ENCODE data around the gene TEX13D. TPM values are rescaled to one million over a fixed set of nuclear protein-coding genes. Genes with fewer than 3 reads are reported as not detected.

Gene TEX13D
- total and polyA plus RNA-seq, 5 donors from 2014 or later, result not detected

GRCh38 chrX:124342174-124342867 lies 9.9 kb downstream of the TEX13D start:
- no peaks in the 10 kb centered on the region for H3K9me3 ChIP-seq (ENCODE audit: control insufficient read depth in 2 of 2, low read length in 2 of 2)
- Mint-ChIP-seq H3K27ac (peak overlapping the region; percentile 83 to 92 (median 89)), H3K36me3 (no peaks in the 10 kb centered on the region), H3K9me3 (no peaks in the 10 kb centered on the region), H3K4me3 (peak overlapping the region; percentile 46 to 92 (median 76)), H3K27me3 (no peaks in the 10 kb centered on the region), H3K4me1 (peaks cover 8 to 52% (median 34%) of the 10 kb centered on the region in 4 donors)
- peak overlapping the region; percentile 74 for H3K27ac ChIP-seq (ENCODE audit: insufficient read depth, low read length, poor library complexity, severe bottlenecking)
- no peaks in the 10 kb centered on the region for H3K27me3 ChIP-seq (ENCODE audit: control insufficient read depth, insufficient read depth, low read length)
- peak in 1 of 3 donors; percentile 60 for DNase-seq
- H3K4me1 ChIP-seq (ENCODE audit: control insufficient read depth, insufficient read depth, low read length, poor library complexity, severe bottlenecking), result peaks cover 34% of the 10 kb centered on the region
- no peaks in the 10 kb centered on the region for H3K36me3 ChIP-seq (ENCODE audit: control insufficient read depth, insufficient read depth, low read length)
- peak overlapping the region; percentile 79 for H3K4me3 ChIP-seq (ENCODE audit: low read depth, low read length)
- peak; percentile 43 to 53 for ATAC-seq (ENCODE audit: low read depth in 2 of 2)

- Histone ChIP-seq H3K36me3 (ENCODE audit: control insufficient read depth, insufficient read depth, low read length) (no peaks in the 10 kb centered on the region), H3K4me3 (ENCODE audit: low read depth, low read length) (peak overlapping the region; percentile 79), H3K27me3 (ENCODE audit: control insufficient read depth, insufficient read depth, low read length) (no peaks in the 10 kb centered on the region), H3K27ac (ENCODE audit: insufficient read depth, low read length, poor library complexity, severe bottlenecking) (peak overlapping the region; percentile 74), H3K4me1 (ENCODE audit: control insufficient read depth, insufficient read depth, low read length, poor library complexity, severe bottlenecking) (peaks cover 34% of the 10 kb centered on the region), H3K9me3 (ENCODE audit: control insufficient read depth in 2 of 2, low read length in 2 of 2) (no peaks in the 10 kb centered on the region)
- Mint-ChIP-seq H3K4me1 (peaks cover 8 to 52% (median 33%) of the 10 kb centered on the region in 4 donors), H3K9me3 (no peaks in the 10 kb centered on the region), H3K27me3 (no peaks in the 10 kb centered on the region), H3K4me3 (peak overlapping the region; percentile 46 to 92 (median 76)), H3K27ac (peak overlapping the region; percentile 83 to 92 (median 89)), H3K36me3 (no peaks in the 10 kb centered on the region)
- ATAC-seq (ENCODE audit: low read depth in 2 of 2), result peak in 1 of 2 donors; percentile 15
- DNase-seq, result peak in 2 of 3 donors; percentile 12 to 23
These were observed 10.6 kb downstream of the TEX13D start for GRCh38 chrX:124343016-124343415.

- Mint-ChIP-seq H3K9me3 (no peaks in the 10 kb centered on the region), H3K36me3 (no peaks in the 10 kb centered on the region), H3K27ac (peak overlapping the region; percentile 19 to 75 (median 48)), H3K4me3 (peak overlapping the region in 3 of 4 donors; percentile 2 to 34 (median 28)), H3K27me3 (no peaks in the 10 kb centered on the region), H3K4me1 (peaks cover 8 to 50% (median 33%) of the 10 kb centered on the region in 4 donors)
- H3K36me3 ChIP-seq (ENCODE audit: control insufficient read depth, insufficient read depth, low read length), result no peaks in the 10 kb centered on the region
- H3K9me3 ChIP-seq (ENCODE audit: control insufficient read depth in 2 of 2, low read length in 2 of 2), result no peaks in the 10 kb centered on the region
- peaks cover 39% of the 10 kb centered on the region for H3K4me1 ChIP-seq (ENCODE audit: control insufficient read depth, insufficient read depth, low read length, poor library complexity, severe bottlenecking)
- H3K27ac ChIP-seq (ENCODE audit: insufficient read depth, low read length, poor library complexity, severe bottlenecking), result peak overlapping the region; percentile 74
- H3K4me3 ChIP-seq (ENCODE audit: low read depth, low read length), result peak overlapping the region; percentile 63
- no peaks in the 10 kb centered on the region for H3K27me3 ChIP-seq (ENCODE audit: control insufficient read depth, insufficient read depth, low read length)
- DNase-seq (no peak), ATAC-seq (ENCODE audit: low read depth in 2 of 2) (no peak)
These were observed 11.8 kb downstream of the TEX13D start for GRCh38 chrX:124344246-124344645.

- Histone ChIP-seq H3K27ac (ENCODE audit: insufficient read depth, low read length, poor library complexity, severe bottlenecking) (peak within 1 kb of the TSS; percentile 68), H3K36me3 (ENCODE audit: control insufficient read depth, insufficient read depth, low read length) (no peaks in the 10 kb centered on the region), H3K4me1 (ENCODE audit: control insufficient read depth, insufficient read depth, low read length, poor library complexity, severe bottlenecking) (peaks cover 39% of the 10 kb centered on the region), H3K27me3 (ENCODE audit: control insufficient read depth, insufficient read depth, low read length) (no peaks in the 10 kb centered on the region), H3K4me3 (ENCODE audit: low read depth, low read length) (peak within 1 kb of the TSS; percentile 92), H3K9me3 (ENCODE audit: control insufficient read depth in 2 of 2, low read length in 2 of 2) (no peaks in the 10 kb centered on the region)
- no peaks in the 10 kb centered on the region for H3K36me3 Mint-ChIP-seq
- no peaks in the 10 kb centered on the region for H3K9me3 Mint-ChIP-seq
- peak in 2 of 3 donors; percentile 50 to 78 for DNase-seq
- H3K27me3 Mint-ChIP-seq, result no peaks in the 10 kb centered on the region
- H3K27ac Mint-ChIP-seq, result peak within 1 kb of the TSS; percentile 75 to 96 (median 89)
- peaks cover 8 to 49% (median 33%) of the 10 kb centered on the region in 4 donors for H3K4me1 Mint-ChIP-seq
- peak; percentile 56 to 75 for ATAC-seq (ENCODE audit: low read depth in 2 of 2)
- H3K4me3 Mint-ChIP-seq, result peak within 1 kb of the TSS; percentile 94 to 100 (median 98)
These were observed 13.8 kb downstream of the TEX13D start, which contains the start of gene SH2D1A for GRCh38 chrX:124346117-124346876. SH2D1A (plus strand) TSS chrX:124346563; CDS start chrX:124346643, 80 bp downstream.

- ATAC-seq (ENCODE audit: low read depth in 2 of 2), result no peak
These were observed 14.4 kb downstream of the TEX13D start for GRCh38 chrX:124346877-124347241.

DNA sequence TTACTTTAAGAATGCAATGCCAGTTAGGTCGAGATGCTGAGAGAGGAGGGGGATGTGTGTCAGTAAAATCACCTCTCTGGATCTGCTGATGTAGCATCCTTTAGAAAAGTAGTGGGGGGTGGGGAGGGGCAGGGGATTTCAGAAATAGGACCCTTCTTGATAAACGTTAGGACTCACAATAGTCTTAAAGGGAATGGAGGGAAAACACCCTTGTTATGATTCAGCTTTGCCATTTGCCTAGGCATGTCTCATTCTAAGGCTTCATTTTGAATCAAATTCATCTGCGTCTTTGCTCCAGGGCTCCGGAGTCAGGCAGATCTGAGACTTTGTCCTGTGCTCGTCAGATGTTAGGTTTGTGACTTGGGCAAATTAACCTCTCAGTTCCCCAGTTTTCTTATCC lies 14.8 kb downstream of the TEX13D start:
- no peaks in the 10 kb centered on the region for H3K9me3 ChIP-seq (ENCODE audit: control insufficient read depth in 2 of 2, low read length in 2 of 2)
- peaks cover 3% of the 10 kb centered on the region for H3K36me3 Mint-ChIP-seq
- no peaks in the 10 kb centered on the region for H3K27me3 Mint-ChIP-seq
- H3K9me3 Mint-ChIP-seq, result no peaks in the 10 kb centered on the region
- no peaks in the 10 kb centered on the region for H3K27me3 ChIP-seq (ENCODE audit: control insufficient read depth, insufficient read depth, low read length)
- peaks cover 14 to 46% (median 28%) of the 10 kb centered on the region in 4 donors for H3K4me1 Mint-ChIP-seq
- ATAC-seq (ENCODE audit: low read depth in 2 of 2), result peak in 1 of 2 donors; percentile 13
- H3K27ac ChIP-seq (ENCODE audit: insufficient read depth, low read length, poor library complexity, severe bottlenecking), result peak overlapping the region; percentile 68
- H3K27ac Mint-ChIP-seq, result peak overlapping the region; percentile 75 to 96 (median 89)
- H3K4me1 ChIP-seq (ENCODE audit: control insufficient read depth, insufficient read depth, low read length, poor library complexity, severe bottlenecking), result peaks cover 30% of the 10 kb centered on the region
- H3K36me3 ChIP-seq (ENCODE audit: control insufficient read depth, insufficient read depth, low read length), result no peaks in the 10 kb centered on the region
- DNase-seq, result peak in 1 of 3 donors; percentile 31
- peak overlapping the region; percentile 92 for H3K4me3 ChIP-seq (ENCODE audit: low read depth, low read length)
- peak overlapping the region; percentile 94 to 100 (median 98) for H3K4me3 Mint-ChIP-seq

More at GRCh38 chrX:124346877-124347241, 14.4 kb downstream of the TEX13D start:
- H3K9me3 Mint-ChIP-seq, result no peaks in the 10 kb centered on the region
- no peaks in the 10 kb centered on the region for H3K27me3 Mint-ChIP-seq
- H3K36me3 Mint-ChIP-seq, result peaks cover 3% of the 10 kb centered on the region
- peak overlapping the region; percentile 75 to 96 (median 89) for H3K27ac Mint-ChIP-seq
- DNase-seq, result no peak
- Histone ChIP-seq H3K4me1 (ENCODE audit: control insufficient read depth, insufficient read depth, low read length, poor library complexity, severe bottlenecking) (peaks cover 34% of the 10 kb centered on the region), H3K36me3 (ENCODE audit: control insufficient read depth, insufficient read depth, low read length) (no peaks in the 10 kb centered on the region), H3K9me3 (ENCODE audit: control insufficient read depth in 2 of 2, low read length in 2 of 2) (no peaks in the 10 kb centered on the region), H3K27me3 (ENCODE audit: control insufficient read depth, insufficient read depth, low read length) (no peaks in the 10 kb centered on the region), H3K27ac (ENCODE audit: insufficient read depth, low read length, poor library complexity, severe bottlenecking) (peak overlapping the region; percentile 68), H3K4me3 (ENCODE audit: low read depth, low read length) (peak overlapping the region; percentile 92)
- peak overlapping the region; percentile 94 to 100 (median 98) for H3K4me3 Mint-ChIP-seq
- peaks cover 12 to 49% (median 31%) of the 10 kb centered on the region in 4 donors for H3K4me1 Mint-ChIP-seq

DNA sequence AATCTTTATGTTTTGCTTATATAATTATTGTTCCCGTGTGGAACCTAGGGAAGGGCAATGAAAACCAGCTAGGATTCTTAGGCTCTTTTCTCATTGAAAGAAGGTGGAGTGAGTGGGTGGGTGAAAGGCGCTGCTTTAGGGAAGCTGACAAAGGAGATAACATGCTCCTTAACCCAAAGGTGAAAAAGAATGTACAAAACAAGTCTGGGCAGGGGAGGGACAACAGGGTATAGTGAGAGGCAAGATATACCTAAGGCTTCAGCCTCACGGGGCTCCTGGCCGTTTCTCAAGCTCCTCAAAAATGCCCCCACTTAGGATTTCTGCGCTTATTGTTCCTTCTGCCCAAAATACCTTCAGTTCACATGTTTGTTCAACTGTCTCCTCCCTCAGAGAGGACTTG lies 15.7 kb downstream of the TEX13D start:
- no peaks in the 10 kb centered on the region for H3K27me3 Mint-ChIP-seq
- Histone ChIP-seq H3K4me3 (ENCODE audit: low read depth, low read length) (peak overlapping the region; percentile 92), H3K9me3 (ENCODE audit: control insufficient read depth in 2 of 2, low read length in 2 of 2) (no peaks in the 10 kb centered on the region), H3K27me3 (ENCODE audit: control insufficient read depth, insufficient read depth, low read length) (no peaks in the 10 kb centered on the region), H3K27ac (ENCODE audit: insufficient read depth, low read length, poor library complexity, severe bottlenecking) (peak overlapping the region; percentile 68), H3K4me1 (ENCODE audit: control insufficient read depth, insufficient read depth, low read length, poor library complexity, severe bottlenecking) (peaks cover 22% of the 10 kb centered on the region), H3K36me3 (ENCODE audit: control insufficient read depth, insufficient read depth, low read length) (no peaks in the 10 kb centered on the region)
- peaks cover 7 to 43% (median 27%) of the 10 kb centered on the region in 4 donors for H3K4me1 Mint-ChIP-seq
- peaks cover 3% of the 10 kb centered on the region for H3K36me3 Mint-ChIP-seq
- H3K4me3 Mint-ChIP-seq, result peak overlapping the region; percentile 94 to 100 (median 98)
- peak overlapping the region; percentile 75 to 96 (median 96) for H3K27ac Mint-ChIP-seq
- H3K9me3 Mint-ChIP-seq, result no peaks in the 10 kb centered on the region
- ATAC-seq (ENCODE audit: low read depth in 2 of 2) (no peak), DNase-seq (peak in 1 of 3 donors; percentile 12)
